SJSA1 (cell line): ENCODE data around the gene CNPPD1. TPM values are rescaled to one million over a fixed set of nuclear protein-coding genes. Genes with fewer than 3 reads are reported as not detected.

Experiments
- DNase-seq, 2 experiments: peaks; one replicate each; pipeline ENCODE4 v3.0.0-alpha.2; 2015 to 2020; ENCODE audit warnings: low spot score in 2 of 2, low read depth in 1 of 2
- H3K27ac ChIP-seq: fragments of 250-450 bp; sonication (Bioruptor Pico); 2 replicates; pipeline ENCODE4 v1.5.1; 2020; ENCODE audit warnings: mild to moderate bottlenecking, moderate library complexity
- H3K27me3 ChIP-seq: fragments of 250-450 bp; sonication (Bioruptor Pico); replicated peaks from 2 replicates; pipeline ENCODE4 v1.5.1; 2020; ENCODE audit warnings: mild to moderate bottlenecking, moderate library complexity
- H3K36me3 ChIP-seq: fragments of 250-450 bp; sonication (Bioruptor Pico); 2 replicates; pipeline ENCODE4 v1.5.1; 2020; ENCODE audit warnings: mild to moderate bottlenecking
- H3K4me1 ChIP-seq: fragments of 250-450 bp; sonication (Bioruptor Pico); replicated peaks from 2 replicates; pipeline ENCODE4 v1.6.1; 2021; ENCODE audit warnings: mild to moderate bottlenecking
- H3K4me3 ChIP-seq: fragments of 250-450 bp; sonication (Bioruptor Pico); 2 replicates; pipeline ENCODE4 v1.5.1; 2020; ENCODE audit warnings: mild to moderate bottlenecking
- H3K9me3 ChIP-seq: fragments of 250-450 bp; sonication (Bioruptor Pico); replicated peaks from 2 replicates; pipeline ENCODE4 v1.5.1; 2020; ENCODE audit warnings: mild to moderate bottlenecking
- total RNA-seq: library from RNA; depleted of rRNA; stranded (reverse); fragments of >200 nt; shearing (Covaris generic); gene quantifications from 2 replicates; pipeline ENCODE4 v1.2.3, GENCODE V29; 2014

CNPPD1 gene
- total RNA-seq, 1 experiment from 2014 or later, result 26.1 TPM

- H3K4me1 ChIP-seq, result peaks cover 11% of the 10 kb centered on the region
- H3K27me3 ChIP-seq, result no peaks in the 10 kb centered on the region
- H3K36me3 ChIP-seq, result peaks cover 20% of the 10 kb centered on the region
- no peak overlapping the region for H3K4me3 ChIP-seq
- no peaks in the 10 kb centered on the region for H3K9me3 ChIP-seq
- peak; percentile 79 to 83 for DNase-seq
- H3K27ac ChIP-seq, result no peak overlapping the region
Observed at GRCh38 chr2:219142329-219142728, 34.4 kb downstream of the CNPPD1 start.

- Histone ChIP-seq H3K4me3 (no peak overlapping the region), H3K9me3 (no peaks in the 10 kb centered on the region), H3K27me3 (no peaks in the 10 kb centered on the region), H3K4me1 (peaks cover 11% of the 10 kb centered on the region), H3K36me3 (peaks cover 5% of the 10 kb centered on the region), H3K27ac (no peak overlapping the region)
- DNase-seq, result no peak
Observed at GRCh38 chr2:219140722-219141121, 36.0 kb downstream of the CNPPD1 start.

- no peak overlapping the region for H3K27ac ChIP-seq
- H3K9me3 ChIP-seq, result no peaks in the 10 kb centered on the region
- no peak overlapping the region for H3K4me3 ChIP-seq
- DNase-seq, result no peak
- no peaks in the 10 kb centered on the region for H3K36me3 ChIP-seq
- no peaks in the 10 kb centered on the region for H3K4me1 ChIP-seq
- H3K27me3 ChIP-seq, result no peaks in the 10 kb centered on the region
Observed at GRCh38 chr2:219133976-219134375, 42.7 kb downstream of the CNPPD1 start.

GRCh38 chr2:219131744-219132143 lies 45.0 kb downstream of the CNPPD1 start:
- Histone ChIP-seq H3K4me3 (no peak overlapping the region), H3K27me3 (no peaks in the 10 kb centered on the region), H3K4me1 (no peaks in the 10 kb centered on the region), H3K36me3 (no peaks in the 10 kb centered on the region), H3K9me3 (no peaks in the 10 kb centered on the region), H3K27ac (no peak overlapping the region)
- no peak for DNase-seq

- no peaks in the 10 kb centered on the region for H3K36me3 ChIP-seq
- DNase-seq, result no peak
Observed at GRCh38 chr2:219131327-219131726, 45.4 kb downstream of the CNPPD1 start.

GRCh38 chr2:219129589-219129988 lies 47.1 kb downstream of the CNPPD1 start:
- H3K4me1 ChIP-seq, result no peaks in the 10 kb centered on the region; the same call in 1 of the 2 replicates
- no peaks in the 10 kb centered on the region for H3K36me3 ChIP-seq
- no peak for DNase-seq
- no peaks in the 10 kb centered on the region for H3K27me3 ChIP-seq
- no peaks in the 10 kb centered on the region for H3K9me3 ChIP-seq
- H3K27ac ChIP-seq, result no peak overlapping the region
- no peak overlapping the region for H3K4me3 ChIP-seq

More at GRCh38 chr2:219131327-219131726, 45.4 kb downstream of the CNPPD1 start:
- Histone ChIP-seq H3K4me3 (no peak overlapping the region), H3K27ac (no peak overlapping the region), H3K27me3 (no peaks in the 10 kb centered on the region), H3K4me1 (no peaks in the 10 kb centered on the region), H3K9me3 (no peaks in the 10 kb centered on the region)

GRCh38 chr2:219128396-219128795 lies 48.3 kb downstream of the CNPPD1 start:
- Histone ChIP-seq H3K36me3 (no peaks in the 10 kb centered on the region), H3K9me3 (no peaks in the 10 kb centered on the region), H3K4me3 (no peak overlapping the region), H3K4me1 (no peaks in the 10 kb centered on the region; the same call in 1 of the 2 replicates), H3K27ac (no peak overlapping the region), H3K27me3 (no peaks in the 10 kb centered on the region)
- no peak for DNase-seq

GRCh38 chr2:219127037-219127635 lies 49.6 kb downstream of the CNPPD1 start:
- no peaks in the 10 kb centered on the region for H3K36me3 ChIP-seq
- H3K9me3 ChIP-seq, result no peaks in the 10 kb centered on the region
- no peaks in the 10 kb centered on the region for H3K27me3 ChIP-seq
- H3K4me3 ChIP-seq, result no peak overlapping the region
- H3K4me1 ChIP-seq, result no peaks in the 10 kb centered on the region; the same call in 1 of the 2 replicates
- no peak overlapping the region for H3K27ac ChIP-seq
- DNase-seq, result no peak

- no peaks in the 10 kb centered on the region; the same call in 1 of the 2 replicates for H3K4me1 ChIP-seq
- no peaks in the 10 kb centered on the region for H3K9me3 ChIP-seq
- H3K4me3 ChIP-seq, result no peak overlapping the region
- H3K36me3 ChIP-seq, result no peaks in the 10 kb centered on the region
- DNase-seq, result no peak
- H3K27me3 ChIP-seq, result no peaks in the 10 kb centered on the region
- H3K27ac ChIP-seq, result no peak overlapping the region
Observed at GRCh38 chr2:219126555-219126954, 50.2 kb downstream of the CNPPD1 start.

GRCh38 chr2:219125886-219126270 lies 50.8 kb downstream of the CNPPD1 start:
- Histone ChIP-seq H3K4me3 (no peak overlapping the region), H3K27me3 (no peaks in the 10 kb centered on the region), H3K4me1 (no peaks in the 10 kb centered on the region; the same call in 1 of the 2 replicates), H3K36me3 (no peaks in the 10 kb centered on the region), H3K27ac (no peak overlapping the region), H3K9me3 (no peaks in the 10 kb centered on the region)
- DNase-seq, result no peak

- Histone ChIP-seq H3K4me3 (no peak overlapping the region), H3K9me3 (no peaks in the 10 kb centered on the region), H3K27ac (no peak overlapping the region), H3K36me3 (no peaks in the 10 kb centered on the region), H3K27me3 (no peaks in the 10 kb centered on the region), H3K4me1 (no peaks in the 10 kb centered on the region; the same call in 1 of the 2 replicates)
- peak; percentile 11 to 52 for DNase-seq
Observed at GRCh38 chr2:219125225-219125885, 51.4 kb downstream of the CNPPD1 start.

GRCh38 chr2:219124381-219125110 lies 52.2 kb downstream of the CNPPD1 start:
- DNase-seq, result no peak
- H3K36me3 ChIP-seq, result no peaks in the 10 kb centered on the region
- no peaks in the 10 kb centered on the region; the same call in 1 of the 2 replicates for H3K4me1 ChIP-seq
- H3K27me3 ChIP-seq, result no peaks in the 10 kb centered on the region
- no peak overlapping the region for H3K4me3 ChIP-seq
- no peaks in the 10 kb centered on the region for H3K9me3 ChIP-seq
- no peak overlapping the region for H3K27ac ChIP-seq

- Histone ChIP-seq H3K36me3 (no peaks in the 10 kb centered on the region), H3K9me3 (no peaks in the 10 kb centered on the region), H3K27ac (no peak overlapping the region), H3K27me3 (no peaks in the 10 kb centered on the region), H3K4me1 (no peaks in the 10 kb centered on the region; the same call in 1 of the 2 replicates), H3K4me3 (no peak overlapping the region)
- DNase-seq, result no peak
Observed at GRCh38 chr2:219123356-219124135, 53.2 kb downstream of the CNPPD1 start.
